DOHH2 (cell line): ENCODE measurements around the gene AUTS2.

Experiments used
- H3F3A ChIP-seq: fragments of 200-600 bp; sonication (generic), shearing (Covaris generic); 2 replicates; pipeline ENCODE4 v1.6.0; 2016; ENCODE audit warnings: antibody characterized with exemption, mild to moderate bottlenecking; ENCODE audit not compliant: control insufficient read depth, insufficient read depth
- H3K27ac ChIP-seq: fragments of 200-600 bp; sonication (generic); 2 replicates; pipeline ENCODE4 v1.5.1; 2014; ENCODE audit warnings: low read depth, mild to moderate bottlenecking, low read length, moderate library complexity
- H3K27me3 ChIP-seq: fragments of 200-600 bp; sonication (generic); 2 replicates; pipeline ENCODE4 v1.6.1; 2014; ENCODE audit warnings: mild to moderate bottlenecking, low read length, mixed read lengths; ENCODE audit not compliant: control insufficient read depth
- H3K36me3 ChIP-seq: fragments of 200-600 bp; sonication (generic); 2 replicates; pipeline ENCODE4 v1.6.1; 2014; ENCODE audit warnings: mild to moderate bottlenecking, low read length, moderate library complexity, mixed read lengths; ENCODE audit not compliant: control insufficient read depth
- H3K4me1 ChIP-seq: fragments of 200-600 bp; sonication (generic); 2 replicates; pipeline ENCODE4 v1.6.1; 2014; ENCODE audit warnings: mild to moderate bottlenecking, low read length, mixed read lengths; ENCODE audit not compliant: control insufficient read depth
- H3K4me2 ChIP-seq: fragments of 200-600 bp; sonication (generic); 2 replicates; pipeline ENCODE4 v1.6.0; 2014; ENCODE audit warnings: mild to moderate bottlenecking, low read length, moderate library complexity
- H3K4me3 ChIP-seq: fragments of 200-600 bp; sonication (generic); 2 replicates; pipeline ENCODE4 v1.5.1; 2014; ENCODE audit warnings: mild to moderate bottlenecking, low read length, mixed read lengths
- H3K79me2 ChIP-seq: fragments of 200-600 bp; sonication (generic); 2 replicates; pipeline ENCODE4 v1.6.1; 2014; ENCODE audit warnings: mild to moderate bottlenecking, low read length, mixed read lengths; ENCODE audit not compliant: control insufficient read depth
- H3K9me2 ChIP-seq: fragments of 200-600 bp; sonication (generic); replicated peaks from 2 replicates; pipeline ENCODE4 v1.6.1; 2014; ENCODE audit warnings: mild to moderate bottlenecking, low read length, mixed read lengths; ENCODE audit not compliant: control insufficient read depth
- H3K9me3 ChIP-seq: fragments of 200-600 bp; sonication (generic); 2 replicates; pipeline ENCODE4 v1.6.1; 2014; ENCODE audit warnings: antibody characterized with exemption, low read length, mixed read lengths; ENCODE audit not compliant: control insufficient read depth, insufficient read depth
- H4K20me1 ChIP-seq: fragments of 200-600 bp; sonication (generic); 2 replicates; pipeline ENCODE4 v1.6.0; 2014; ENCODE audit warnings: low read depth, mild to moderate bottlenecking, antibody characterized with exemption, low read length, moderate library complexity; ENCODE audit not compliant: control insufficient read depth, insufficient read depth
- CTCF ChIP-seq: fragments of 200-600 bp; sonication (generic); IDR thresholded peaks from one replicate; pipeline ENCODE4 v1.5.1; 2014; ENCODE audit warnings: antibody characterized with exemption, mild to moderate bottlenecking, low read depth, low read length; ENCODE audit not compliant: poor library complexity, severe bottlenecking
- EZH2phosphoT487 ChIP-seq: fragments of 200-600 bp; sonication (generic); IDR thresholded peaks from 2 replicates; pipeline ENCODE4 v1.6.1; 2017; ENCODE audit warnings: borderline replicate concordance, mild to moderate bottlenecking, antibody characterized with exemption, low read length, moderate library complexity, mixed read lengths

Gene AUTS2

GRCh38 chr7:69670701-69671100 is 72.4 kb downstream of the AUTS2 start:
- no peaks in the 10 kb centered on the region for H3K9me2 ChIP-seq
- no peak overlapping the region for H3K4me2 ChIP-seq
- no peaks in the 10 kb centered on the region for H3K27me3 ChIP-seq
- no peak overlapping the region for H3K27ac ChIP-seq
- H3K4me1 ChIP-seq = peaks cover 35% of the 10 kb centered on the region
- no peak overlapping the region for H3K4me3 ChIP-seq
- no peaks in the 10 kb centered on the region for H3K36me3 ChIP-seq
- H3F3A ChIP-seq = no peaks in the 10 kb centered on the region; the same call in 1 of the 2 replicates
- no peaks in the 10 kb centered on the region for H3K9me3 ChIP-seq
- no peaks in the 10 kb centered on the region for H4K20me1 ChIP-seq
- TF ChIP-seq CTCF (no peak), EZH2phosphoT487 (no peak)
- H3K79me2 ChIP-seq = peaks cover 92% of the 10 kb centered on the region

- H3K4me1 ChIP-seq = peaks cover 36% of the 10 kb centered on the region
- H3K9me2 ChIP-seq = no peaks in the 10 kb centered on the region
- no peaks in the 10 kb centered on the region for H3K36me3 ChIP-seq
- H3K27ac ChIP-seq = no peak overlapping the region
- TF ChIP-seq CTCF (no peak), EZH2phosphoT487 (no peak)
- no peaks in the 10 kb centered on the region for H3K9me3 ChIP-seq
- H3F3A ChIP-seq = peaks cover 3% of the 10 kb centered on the region
- H3K4me2 ChIP-seq = no peak overlapping the region
- H3K4me3 ChIP-seq = no peak overlapping the region
- H3K79me2 ChIP-seq = peaks cover 93% of the 10 kb centered on the region
- H4K20me1 ChIP-seq = peaks cover 13% of the 10 kb centered on the region
- no peaks in the 10 kb centered on the region for H3K27me3 ChIP-seq
Observed at GRCh38 chr7:69673074-69673473, 74.8 kb downstream of the AUTS2 start.

GRCh38 chr7:69674701-69675182 is 76.5 kb downstream of the AUTS2 start:
- H3K4me2 ChIP-seq = no peak overlapping the region
- peaks cover 13% of the 10 kb centered on the region for H4K20me1 ChIP-seq
- no peaks in the 10 kb centered on the region for H3K9me2 ChIP-seq
- no peaks in the 10 kb centered on the region for H3K36me3 ChIP-seq
- H3K27me3 ChIP-seq = no peaks in the 10 kb centered on the region
- TF ChIP-seq EZH2phosphoT487 (no peak), CTCF (no peak)
- no peak overlapping the region for H3K27ac ChIP-seq
- no peaks in the 10 kb centered on the region for H3K9me3 ChIP-seq
- peaks cover 3% of the 10 kb centered on the region for H3F3A ChIP-seq
- no peak overlapping the region for H3K4me3 ChIP-seq
- peaks cover 26% of the 10 kb centered on the region for H3K4me1 ChIP-seq
- H3K79me2 ChIP-seq = peaks cover 95% of the 10 kb centered on the region
